H9 (cell line): ENCODE data around the gene ZNF292. TPM values are rescaled to one million over a fixed set of nuclear protein-coding genes. Genes with fewer than 3 reads are reported as not detected.

Experiments
- DNase-seq: peaks from one replicate; pipeline ENCODE4 v3.0.0-alpha.2; 2017
- H2AFZ ChIP-seq: one replicate; pipeline ENCODE4 v1.6.1; 2013; ENCODE audit warnings: mild to moderate bottlenecking, low read length, control low read depth, moderate library complexity
- H2AK5ac ChIP-seq: 2 replicates; pipeline ENCODE4 v1.6.1; 2013; ENCODE audit warnings: low read length, control low read depth, mixed read lengths; ENCODE audit not compliant: insufficient read length
- H2BK120ac ChIP-seq: one replicate; pipeline ENCODE4 v1.6.1; 2013; ENCODE audit warnings: low read depth, mild to moderate bottlenecking, low read length, control low read depth, inconsistent platforms; ENCODE audit not compliant: poor library complexity, severe bottlenecking
- H2BK12ac ChIP-seq: 2 replicates; pipeline ENCODE4 v1.6.1; 2013; ENCODE audit warnings: low read length, control low read depth, mixed read lengths, low read depth; ENCODE audit not compliant: insufficient read length
- H2BK15ac ChIP-seq: 2 replicates; pipeline ENCODE4 v1.6.1; 2013; ENCODE audit warnings: low read depth, low read length, control low read depth
- H2BK20ac ChIP-seq: one replicate; pipeline ENCODE4 v1.6.1; 2013; ENCODE audit warnings: low read depth, mild to moderate bottlenecking, low read length, control low read depth, inconsistent platforms; ENCODE audit not compliant: poor library complexity, severe bottlenecking
- H2BK5ac ChIP-seq: 2 replicates; pipeline ENCODE4 v1.6.1; 2013; ENCODE audit warnings: low read length, control low read depth, mixed read lengths; ENCODE audit not compliant: insufficient read length
- H3K14ac ChIP-seq: 2 replicates; pipeline ENCODE4 v1.6.1; 2013; ENCODE audit warnings: low read length, control low read depth; ENCODE audit not compliant: insufficient read depth
- H3K18ac ChIP-seq: 2 replicates; pipeline ENCODE4 v1.6.1; 2013; ENCODE audit warnings: low read depth, mild to moderate bottlenecking, mixed read lengths, low read length, control low read depth; ENCODE audit not compliant: insufficient read length
- H3K23ac ChIP-seq: 2 replicates; pipeline ENCODE4 v1.6.1; 2013; ENCODE audit warnings: low read length, control low read depth, mixed read lengths, low read depth; ENCODE audit not compliant: insufficient read length
- H3K23me2 ChIP-seq: 2 replicates; pipeline ENCODE4 v1.6.1; 2013; ENCODE audit warnings: low read depth, mild to moderate bottlenecking, mixed read lengths, low read length, control low read depth; ENCODE audit not compliant: insufficient read length, poor library complexity, severe bottlenecking
- H3K27ac ChIP-seq: 2 replicates; pipeline ENCODE4 v1.5.1; 2013; ENCODE audit warnings: low read length, control low read depth, mixed read lengths, low read depth; ENCODE audit not compliant: insufficient read length
- H3K27me3 ChIP-seq: 2 replicates; pipeline ENCODE4 v1.6.1; 2013; ENCODE audit warnings: low read length, control low read depth, inconsistent platforms; ENCODE audit not compliant: insufficient read depth
- H3K4ac ChIP-seq: 2 replicates; pipeline ENCODE4 v1.6.1; 2013; ENCODE audit warnings: low read depth, mild to moderate bottlenecking, control low read depth, inconsistent platforms, low read length, moderate library complexity
- H3K4me1 ChIP-seq: 2 replicates; pipeline ENCODE4 v1.6.1; 2013; ENCODE audit warnings: low read length, control low read depth, inconsistent platforms; ENCODE audit not compliant: insufficient read depth
- H3K4me2 ChIP-seq: 2 replicates; pipeline ENCODE4 v1.6.1; 2013; ENCODE audit warnings: low read length, control low read depth, mixed read lengths; ENCODE audit not compliant: insufficient read length, insufficient read depth
- H3K56ac ChIP-seq: 2 replicates; pipeline ENCODE4 v1.6.1; 2013; ENCODE audit warnings: low read depth, mild to moderate bottlenecking, mixed read lengths, low read length, control low read depth; ENCODE audit not compliant: insufficient read length
- H3K79me1 ChIP-seq: 2 replicates; pipeline ENCODE4 v1.6.1; 2013; ENCODE audit warnings: low read depth, mild to moderate bottlenecking, moderate library complexity, low read length, control low read depth, inconsistent platforms; ENCODE audit not compliant: insufficient read depth, poor library complexity, severe bottlenecking
- H3K79me2 ChIP-seq: 2 replicates; pipeline ENCODE4 v1.6.1; 2013; ENCODE audit warnings: low read length, control low read depth, inconsistent platforms; ENCODE audit not compliant: insufficient read depth
- H3K9ac ChIP-seq: 2 replicates; pipeline ENCODE4 v1.6.1; 2013; ENCODE audit warnings: low read length, control low read depth, mixed read lengths; ENCODE audit not compliant: insufficient read length; ENCODE audit errors: extremely low read depth
- H3K9me3 ChIP-seq: one replicate; pipeline ENCODE4 v1.6.1; 2013; ENCODE audit warnings: low read depth, low read length, inconsistent platforms; ENCODE audit not compliant: control insufficient read depth
- H3T11ph ChIP-seq: one replicate; pipeline ENCODE4 v1.6.1; 2013; ENCODE audit warnings: mild to moderate bottlenecking, low read length, control low read depth, inconsistent platforms
- H4K20me1 ChIP-seq: one replicate; pipeline ENCODE4 v1.6.1; 2013; ENCODE audit not compliant: control insufficient read depth, insufficient read length, insufficient read depth
- H4K5ac ChIP-seq: 2 replicates; pipeline ENCODE4 v1.6.1; 2013; ENCODE audit warnings: low read depth, mild to moderate bottlenecking, mixed read lengths, low read length, control low read depth; ENCODE audit not compliant: insufficient read length
- H4K8ac ChIP-seq: replicated peaks from 2 replicates; pipeline ENCODE4 v1.6.1; 2013; ENCODE audit warnings: low read length, control low read depth, mixed read lengths, low read depth; ENCODE audit not compliant: insufficient read length
- H4K91ac ChIP-seq: 2 replicates; pipeline ENCODE4 v1.6.1; 2013; ENCODE audit warnings: low read depth, mild to moderate bottlenecking, moderate library complexity, mixed read lengths, low read length, control low read depth; ENCODE audit not compliant: insufficient read length
- H3K27ac Mint-ChIP-seq, 3 experiments: 2 replicates in 2 of 3; 3 replicates in 1 of 3; pipeline ENCODE4 v1.8.0; 2020 to 2021; ENCODE audit warnings: mixed read lengths in 3 of 3, mild to moderate bottlenecking in 1 of 3, moderate library complexity in 1 of 3
- H3K27me3 Mint-ChIP-seq: 2 replicates; pipeline ENCODE4 v1.8.0; 2021; ENCODE audit warnings: low read depth, mild to moderate bottlenecking, moderate library complexity, mixed read lengths
- H3K36me3 Mint-ChIP-seq, 3 experiments: 2 replicates in 2 of 3; 3 replicates in 1 of 3; pipeline ENCODE4 v1.8.0; 2020 to 2021; ENCODE audit warnings: low read depth in 3 of 3, mixed read lengths in 3 of 3; ENCODE audit not compliant: insufficient read depth in 1 of 3
- H3K4me1 Mint-ChIP-seq, 2 experiments: 2 replicates each; pipeline ENCODE4 v1.8.0; 2020; ENCODE audit warnings: mixed read lengths in 2 of 2
- H3K4me3 Mint-ChIP-seq, 2 experiments: 2 replicates in 1 of 2; 3 replicates in 1 of 2; pipeline ENCODE4 v1.8.0; 2020 to 2021; ENCODE audit warnings: mild to moderate bottlenecking in 2 of 2, mixed read lengths in 2 of 2, moderate library complexity in 1 of 2
- H3K9me3 Mint-ChIP-seq, 2 experiments: 2 replicates in 1 of 2; 3 replicates in 1 of 2; pipeline ENCODE4 v1.8.0; 2020; ENCODE audit warnings: mild to moderate bottlenecking in 2 of 2, mixed read lengths in 2 of 2, moderate library complexity in 1 of 2
- WGBS: extraction: QIAGEN DNeasy Blood & Tissue Kit; methylation state at CpG from one replicate; pipeline ENCODE4 v1.1.7; 2013; ENCODE audit warnings: missing lambda C conversion rate, low lambda C conversion rate, mixed read lengths; ENCODE audit not compliant: insufficient read length; ENCODE audit errors: extremely low coverage; 5-methylcytosine and 5-hydroxymethylcytosine counted together
- total RNA-seq: library from RNA; stranded (reverse); gene quantifications from 2 replicates; pipeline ENCODE4 v1.2.1, GENCODE V29; 2021
- TF ChIP-seq, protein P1 (sequence below): fragments of 200-600 bp; sonication (generic); conservative IDR thresholded peaks from 3 replicates; pipeline ENCODE4 v1.8.0; 2021; ENCODE audit warnings: antibody characterized with exemption, mild to moderate bottlenecking

Gene ZNF292
- total RNA-seq, 1 experiment from 2014 or later: 38.7 TPM

DNA sequence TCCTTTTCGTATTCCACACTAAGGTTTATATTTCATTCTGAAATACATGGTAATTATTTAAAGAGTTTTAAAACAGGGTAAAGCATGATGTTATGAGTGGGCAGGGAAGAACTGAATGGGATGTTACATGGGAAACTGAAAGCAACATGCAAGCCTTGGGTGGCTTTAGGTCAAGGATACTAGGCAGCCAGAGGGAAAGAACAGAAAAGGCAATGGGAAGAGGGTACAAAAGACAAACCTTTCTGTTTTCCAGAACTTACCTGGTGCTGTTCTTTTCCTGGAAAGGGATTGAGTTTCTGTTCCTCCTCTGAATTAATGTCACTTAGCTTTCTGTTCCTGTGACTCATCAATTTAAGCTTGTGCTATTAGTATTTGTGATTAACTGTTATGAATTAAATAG is 95.9 kb downstream of the ZNF292 start:
- Histone ChIP-seq H3K4ac (no peak overlapping the region), H3K27me3 (no peaks in the 10 kb centered on the region), H2AFZ (no peak overlapping the region), H3K23me2 (no peaks in the 10 kb centered on the region), H3K18ac (no peak overlapping the region), H3K4me2 (no peak overlapping the region), H3K9me3 (no peaks in the 10 kb centered on the region), H2AK5ac (no peak overlapping the region), H3K79me1 (no peaks in the 10 kb centered on the region), H3T11ph (no peak overlapping the region), H3K56ac (no peak overlapping the region), H3K27ac (no peak overlapping the region), H2BK20ac (no peak overlapping the region), H4K20me1 (no peaks in the 10 kb centered on the region), H2BK5ac (no peak overlapping the region), H4K5ac (no peak overlapping the region), H4K91ac (no peak overlapping the region), H2BK12ac (no peak overlapping the region), H2BK120ac (no peak overlapping the region), H3K23ac (no peak overlapping the region), H4K8ac (no peak overlapping the region), H2BK15ac (no peak overlapping the region), H3K4me1 (no peaks in the 10 kb centered on the region), H3K14ac (no peak overlapping the region), H3K79me2 (no peaks in the 10 kb centered on the region), H3K9ac (no peak overlapping the region)
- peaks cover 0 to 2% of the 10 kb centered on the region in 2 experiments; a peak in 1 of 4 replicates for H3K4me1 Mint-ChIP-seq
- peaks cover 0 to 9% of the 10 kb centered on the region in 2 experiments; a peak in 2 of 5 replicates for H3K9me3 Mint-ChIP-seq
- H3K27me3 Mint-ChIP-seq: no peaks in the 10 kb centered on the region
- DNase-seq: no peak
- TF ChIP-seq, protein P1, sequence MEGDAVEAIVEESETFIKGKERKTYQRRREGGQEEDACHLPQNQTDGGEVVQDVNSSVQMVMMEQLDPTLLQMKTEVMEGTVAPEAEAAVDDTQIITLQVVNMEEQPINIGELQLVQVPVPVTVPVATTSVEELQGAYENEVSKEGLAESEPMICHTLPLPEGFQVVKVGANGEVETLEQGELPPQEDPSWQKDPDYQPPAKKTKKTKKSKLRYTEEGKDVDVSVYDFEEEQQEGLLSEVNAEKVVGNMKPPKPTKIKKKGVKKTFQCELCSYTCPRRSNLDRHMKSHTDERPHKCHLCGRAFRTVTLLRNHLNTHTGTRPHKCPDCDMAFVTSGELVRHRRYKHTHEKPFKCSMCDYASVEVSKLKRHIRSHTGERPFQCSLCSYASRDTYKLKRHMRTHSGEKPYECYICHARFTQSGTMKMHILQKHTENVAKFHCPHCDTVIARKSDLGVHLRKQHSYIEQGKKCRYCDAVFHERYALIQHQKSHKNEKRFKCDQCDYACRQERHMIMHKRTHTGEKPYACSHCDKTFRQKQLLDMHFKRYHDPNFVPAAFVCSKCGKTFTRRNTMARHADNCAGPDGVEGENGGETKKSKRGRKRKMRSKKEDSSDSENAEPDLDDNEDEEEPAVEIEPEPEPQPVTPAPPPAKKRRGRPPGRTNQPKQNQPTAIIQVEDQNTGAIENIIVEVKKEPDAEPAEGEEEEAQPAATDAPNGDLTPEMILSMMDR: no peak
- peaks cover 49 to 92% (median 88%) of the 10 kb centered on the region in 3 experiments for H3K36me3 Mint-ChIP-seq
- no CpG with 5 or more reads among the region's 1 CpG for WGBS
- no peak overlapping the region for H3K4me3 Mint-ChIP-seq
- peak overlapping the region in 1 of 3 experiments; percentile 22; a peak in 1 of 7 replicates for H3K27ac Mint-ChIP-seq
